ENCODE data around the gene SERPINH1.
A peak's percentile ranks its signal among the peaks of the same experiment; 100 is the strongest.

The SERPINH1 gene

DNA sequence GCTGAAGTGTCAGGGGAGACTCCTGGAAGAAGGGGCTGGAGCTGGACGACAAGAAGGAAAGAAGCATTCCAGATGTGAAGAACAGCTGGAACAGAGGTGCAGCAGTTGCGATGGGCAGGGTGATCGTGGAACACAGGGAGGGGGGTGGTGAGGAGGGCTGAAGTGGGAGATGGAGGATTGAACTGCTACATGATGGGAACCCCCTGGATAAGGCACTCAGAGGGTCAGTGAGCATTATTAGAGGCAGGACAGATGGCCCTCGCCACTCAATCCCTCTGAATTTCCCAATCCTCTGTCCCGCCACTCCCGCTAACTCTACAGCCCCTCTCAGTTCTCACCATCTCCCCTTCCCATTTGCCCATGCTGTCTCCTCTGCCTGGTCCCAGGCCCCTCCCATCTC, 14.0 kb downstream of the SERPINH1 start:
- H3K4me3 ChIP-seq (ENCODE audit: low read depth, low read length), result no peak overlapping the region
- TF ChIP-seq, protein P1, sequence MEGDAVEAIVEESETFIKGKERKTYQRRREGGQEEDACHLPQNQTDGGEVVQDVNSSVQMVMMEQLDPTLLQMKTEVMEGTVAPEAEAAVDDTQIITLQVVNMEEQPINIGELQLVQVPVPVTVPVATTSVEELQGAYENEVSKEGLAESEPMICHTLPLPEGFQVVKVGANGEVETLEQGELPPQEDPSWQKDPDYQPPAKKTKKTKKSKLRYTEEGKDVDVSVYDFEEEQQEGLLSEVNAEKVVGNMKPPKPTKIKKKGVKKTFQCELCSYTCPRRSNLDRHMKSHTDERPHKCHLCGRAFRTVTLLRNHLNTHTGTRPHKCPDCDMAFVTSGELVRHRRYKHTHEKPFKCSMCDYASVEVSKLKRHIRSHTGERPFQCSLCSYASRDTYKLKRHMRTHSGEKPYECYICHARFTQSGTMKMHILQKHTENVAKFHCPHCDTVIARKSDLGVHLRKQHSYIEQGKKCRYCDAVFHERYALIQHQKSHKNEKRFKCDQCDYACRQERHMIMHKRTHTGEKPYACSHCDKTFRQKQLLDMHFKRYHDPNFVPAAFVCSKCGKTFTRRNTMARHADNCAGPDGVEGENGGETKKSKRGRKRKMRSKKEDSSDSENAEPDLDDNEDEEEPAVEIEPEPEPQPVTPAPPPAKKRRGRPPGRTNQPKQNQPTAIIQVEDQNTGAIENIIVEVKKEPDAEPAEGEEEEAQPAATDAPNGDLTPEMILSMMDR (IDR thresholded peaks at IDR 0.05; ENCODE audit: low read depth, low read length, missing control alignments), result no peak
- no peak for DNase-seq (ENCODE audit: low read depth)

DNA sequence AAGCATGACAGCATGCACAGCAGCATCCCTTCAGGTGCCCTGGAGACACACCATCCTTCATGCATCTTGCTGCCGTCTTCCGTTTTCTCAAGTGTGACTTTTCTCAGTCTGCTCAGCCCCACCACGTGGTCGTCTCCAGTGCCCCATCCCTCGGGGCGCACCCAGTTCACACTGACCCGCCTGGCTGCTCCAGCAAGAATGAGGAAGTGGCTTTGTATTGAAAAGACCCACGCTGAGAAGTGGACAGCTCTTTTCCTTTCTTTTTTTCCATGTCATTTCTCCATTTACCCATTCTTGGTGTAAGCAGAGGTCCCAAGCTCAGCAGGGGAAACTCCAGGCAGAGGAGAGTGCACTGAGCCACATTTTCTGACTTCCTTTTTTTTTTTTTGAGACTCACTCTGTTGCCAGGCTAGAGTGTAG, 14.5 kb downstream of the SERPINH1 start:
- no peak overlapping the region for H3K4me3 ChIP-seq (ENCODE audit: low read depth, low read length)
- no peak for DNase-seq (ENCODE audit: low read depth)
- TF ChIP-seq, protein P1 (IDR thresholded peaks at IDR 0.05; ENCODE audit: low read depth, low read length, missing control alignments), result peak; percentile 8

DNA sequence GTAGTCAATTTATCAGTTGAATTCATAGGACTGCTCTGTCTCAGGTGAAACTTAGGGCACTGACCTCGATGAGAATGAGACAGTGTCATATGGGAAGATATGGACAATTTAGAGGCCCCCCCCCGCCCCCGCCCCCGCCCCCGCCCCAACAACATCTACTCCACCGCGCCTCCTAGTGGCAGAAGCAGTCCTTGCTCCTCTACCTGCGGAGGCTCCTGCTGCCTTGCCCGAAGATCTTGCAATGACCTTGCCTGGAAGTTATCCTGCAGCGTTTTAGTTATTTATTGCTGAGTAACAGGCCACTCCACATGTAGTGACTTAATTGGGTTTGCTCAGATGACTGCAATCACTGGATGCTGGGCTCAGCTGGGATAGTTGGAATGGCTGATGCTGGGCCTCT, 15.2 kb downstream of the SERPINH1 start:
- DNase-seq (ENCODE audit: low read depth), result no peak
- no peak overlapping the region for H3K4me3 ChIP-seq (ENCODE audit: low read depth, low read length)
- TF ChIP-seq, protein P1 (IDR thresholded peaks at IDR 0.05; ENCODE audit: low read depth, low read length, missing control alignments), result peak; percentile 52

DNA sequence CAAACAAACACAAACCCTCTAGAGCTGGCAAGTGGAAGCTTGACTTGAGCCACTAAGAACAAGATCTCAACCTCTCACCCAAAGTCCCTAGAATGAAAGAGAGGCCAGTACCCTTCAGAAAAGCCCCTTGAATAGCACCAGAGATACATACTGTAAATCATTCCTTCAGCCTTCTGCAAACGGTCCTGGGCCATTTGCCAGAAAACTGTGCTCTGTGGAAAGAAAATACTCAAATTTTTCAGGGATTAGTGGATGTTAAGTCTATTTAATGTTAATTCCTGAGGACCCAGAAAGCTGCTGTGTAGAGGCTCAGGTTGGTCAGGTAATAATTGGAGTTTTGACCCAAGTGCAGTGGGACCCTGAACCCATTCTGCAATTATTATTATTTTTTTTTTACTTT, 16.9 kb downstream of the SERPINH1 start:
- TF ChIP-seq, protein P1 (IDR thresholded peaks at IDR 0.05; ENCODE audit: low read depth, low read length, missing control alignments), result no peak
- H3K4me3 ChIP-seq (ENCODE audit: low read depth, low read length), result no peak overlapping the region
- DNase-seq (ENCODE audit: low read depth), result no peak

DNA sequence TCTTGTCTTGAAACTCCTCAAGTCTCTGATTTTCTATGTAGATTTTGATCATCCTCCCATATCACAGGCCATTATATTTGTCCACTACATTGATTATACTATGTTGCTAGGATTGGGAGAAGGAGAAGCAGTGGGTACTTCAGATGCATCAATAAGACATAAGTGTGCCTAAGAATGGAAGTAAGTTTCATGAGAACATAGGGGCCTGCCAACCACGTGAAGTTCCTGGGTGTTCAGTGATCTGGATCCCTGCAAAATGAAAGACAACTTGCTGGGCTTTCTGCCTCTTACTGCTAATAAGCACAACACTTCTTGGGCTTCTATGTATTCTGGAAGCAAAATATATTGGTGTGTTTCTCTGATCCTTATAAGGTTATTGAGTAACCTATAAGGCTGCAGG, 17.8 kb downstream of the SERPINH1 start:
- no peak for DNase-seq (ENCODE audit: low read depth)
- no peak overlapping the region for H3K4me3 ChIP-seq (ENCODE audit: low read depth, low read length)
- TF ChIP-seq, protein P1 (IDR thresholded peaks at IDR 0.05; ENCODE audit: low read depth, low read length, missing control alignments), result no peak

DNA sequence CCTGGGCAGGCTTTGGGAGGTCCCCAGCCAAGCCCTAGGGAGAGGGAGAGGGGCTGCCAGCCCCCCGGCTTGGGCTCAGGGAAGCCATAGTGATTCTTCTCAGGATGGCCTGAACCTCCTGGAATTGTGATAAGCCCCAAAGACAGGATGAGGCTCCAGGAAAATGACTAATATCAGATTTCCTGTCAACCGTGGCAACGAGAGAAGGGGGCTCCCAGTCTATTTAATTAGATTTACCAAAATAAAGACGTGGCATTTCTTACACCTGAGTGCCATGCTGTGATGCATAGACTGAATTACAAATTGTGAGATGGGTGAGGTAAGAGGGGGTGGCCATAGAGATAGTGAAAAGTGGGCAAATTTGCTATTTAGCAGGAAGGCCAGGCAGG, 20.4 kb downstream of the SERPINH1 start:
- peak overlapping the region; percentile 57 for H3K4me3 ChIP-seq (ENCODE audit: low read depth, low read length)

More for the DNA sequence above, 20.4 kb downstream of the SERPINH1 start:
- TF ChIP-seq, protein P1 (IDR thresholded peaks at IDR 0.05; ENCODE audit: low read depth, low read length, missing control alignments), result no peak
- no peak for DNase-seq (ENCODE audit: low read depth)
